IMR-90 (cell line): ENCODE data around the gene SLC38A8. TPM values are rescaled to one million over a fixed set of nuclear protein-coding genes. Genes with fewer than 3 reads are reported as not detected.

Experiments used
- ATAC-seq: fragments of 200-7000 bp; cut with Tn5 transposase; 2 replicates; pipeline ENCODE4 v1.9.1; 2020; ENCODE audit warnings: low read depth, mild to moderate bottlenecking, moderate library complexity
- BruUV-seq: library from RNA; stranded (reverse); fragments of 400-500 nt; replicated peaks from 2 replicates; lab custom pipeline; 2021; lab: Mats Ljungman, UMichigan
- CTCF ChIA-PET: fragments of 300-600 bp; formaldehyde crosslinking; extraction: SDS; loops from one replicate; lab custom pipeline; 2021; ENCODE audit warnings: antibody characterized with exemption; lab: Yijun Ruan, JAX
- POLR2A ChIA-PET: fragments of 300-600 bp; sonication (Branson Sonifier 250); formaldehyde crosslinking; loops from one replicate; lab custom pipeline; 2022; ENCODE audit warnings: antibody characterized with exemption; ENCODE audit not compliant: unreplicated experiment; lab: Charles Lee
- DNase-seq: peaks from one replicate; pipeline ENCODE4 v3.0.0; 2013
- H2AFZ ChIP-seq: replicated peaks from 2 replicates; pipeline ENCODE3; 2013; ENCODE audit warnings: low read length, mild to moderate bottlenecking; ENCODE audit not compliant: poor library complexity
- H2AK5ac ChIP-seq: 2 replicates; pipeline ENCODE4 v1.6.1; 2013; ENCODE audit warnings: low read depth, low read length, inconsistent platforms
- H2AK9ac ChIP-seq: replicated peaks from 2 replicates; pipeline ENCODE3; 2013; ENCODE audit warnings: mild to moderate bottlenecking, low read depth, low read length, moderate library complexity; ENCODE audit not compliant: poor library complexity
- H2BK120ac ChIP-seq: 2 replicates; pipeline ENCODE4 v1.6.1; 2013; ENCODE audit warnings: low read depth, low read length, inconsistent platforms
- H2BK15ac ChIP-seq: 3 replicates; pipeline ENCODE4 v1.6.1; 2013; ENCODE audit warnings: low read depth, low read length, inconsistent platforms
- H2BK20ac ChIP-seq: 2 replicates; pipeline ENCODE4 v1.6.1; 2013; ENCODE audit warnings: low read depth, mild to moderate bottlenecking, inconsistent platforms, low read length, moderate library complexity
- H2BK5ac ChIP-seq: 2 replicates; pipeline ENCODE4 v1.6.1; 2013; ENCODE audit warnings: mild to moderate bottlenecking, low read depth, low read length, inconsistent platforms; ENCODE audit not compliant: poor library complexity, severe bottlenecking
- H3K14ac ChIP-seq: replicated peaks from 2 replicates; pipeline ENCODE4 v1.6.1; 2013; ENCODE audit warnings: low read depth, low read length, inconsistent platforms
- H3K18ac ChIP-seq: 2 replicates; pipeline ENCODE4 v1.6.1; 2013; ENCODE audit warnings: low read depth, low read length, control low read depth
- H3K23ac ChIP-seq: 2 replicates; pipeline ENCODE4 v1.6.1; 2013; ENCODE audit warnings: low read depth, low read length, inconsistent platforms
- H3K27ac ChIP-seq: 2 replicates; pipeline ENCODE4 v1.5.1; 2013; ENCODE audit warnings: mild to moderate bottlenecking, control low read depth, low read length; ENCODE audit not compliant: insufficient read depth
- H3K27me3 ChIP-seq: 2 replicates; pipeline ENCODE4 v1.6.1; 2013; ENCODE audit warnings: low read length; ENCODE audit not compliant: control insufficient read depth, insufficient read depth
- H3K36me3 ChIP-seq: 2 replicates; pipeline ENCODE4 v1.6.1; 2013; ENCODE audit warnings: low read length, mixed read lengths; ENCODE audit not compliant: control insufficient read depth, insufficient read depth
- H3K4ac ChIP-seq: 2 replicates; pipeline ENCODE4 v1.6.1; 2013; ENCODE audit warnings: low read depth, low read length, inconsistent platforms
- H3K4me1 ChIP-seq: 2 replicates; pipeline ENCODE4 v1.6.1; 2013; ENCODE audit warnings: low read length, mixed read lengths; ENCODE audit not compliant: control insufficient read depth, insufficient read depth
- H3K4me2 ChIP-seq: 2 replicates; pipeline ENCODE4 v1.6.1; 2013; ENCODE audit warnings: low read depth, mild to moderate bottlenecking, control low read depth, low read length, moderate library complexity
- H3K4me3 ChIP-seq: 2 replicates; pipeline ENCODE4 v1.5.1; 2013; ENCODE audit warnings: low read depth, mild to moderate bottlenecking, control low read depth, low read length, moderate library complexity; ENCODE audit not compliant: insufficient read depth
- H3K56ac ChIP-seq: 2 replicates; pipeline ENCODE4 v1.6.1; 2013; ENCODE audit warnings: low read length, inconsistent platforms; ENCODE audit not compliant: insufficient read depth; ENCODE audit errors: extremely low read depth
- H3K79me1 ChIP-seq, 2 experiments: 2 replicates each; pipeline ENCODE4 v1.6.1; 2013; ENCODE audit warnings: low read length in 2 of 2, inconsistent platforms in 1 of 2, low read depth in 1 of 2
- H3K9ac ChIP-seq: 2 replicates; pipeline ENCODE4 v1.6.1; 2013; ENCODE audit warnings: low read depth, low read length, control low read depth
- H3K9me1 ChIP-seq: 2 replicates; pipeline ENCODE4 v1.6.1; 2013; ENCODE audit warnings: low read length, inconsistent platforms; ENCODE audit not compliant: insufficient read depth
- H3K9me3 ChIP-seq: 2 replicates; pipeline ENCODE4 v1.6.1; 2013; ENCODE audit warnings: low read length; ENCODE audit not compliant: control insufficient read depth, insufficient read depth
- H4K20me1 ChIP-seq: 2 replicates; pipeline ENCODE4 v1.6.1; 2013; ENCODE audit warnings: low read length, inconsistent platforms; ENCODE audit not compliant: insufficient read depth
- H4K5ac ChIP-seq: 2 replicates; pipeline ENCODE4 v1.6.1; 2013; ENCODE audit warnings: mild to moderate bottlenecking, low read depth, low read length, control low read depth
- H4K8ac ChIP-seq, 2 experiments: 2 replicates each; pipeline ENCODE4 v1.6.1; 2013; ENCODE audit warnings: low read depth in 2 of 2, low read length in 2 of 2, control low read depth in 1 of 2, inconsistent platforms in 1 of 2
- H4K91ac ChIP-seq: 2 replicates; pipeline ENCODE4 v1.6.1; 2013; ENCODE audit warnings: low read depth, low read length, inconsistent platforms; ENCODE audit not compliant: insufficient read depth
- BHLHE40 ChIP-seq: fragments of 150-350 bp; IDR thresholded peaks from 2 replicates; pipeline ENCODE4 v1.6.1; 2016; ENCODE audit warnings: mild to moderate bottlenecking, low read depth, low read length
- CEBPB ChIP-seq: IDR thresholded peaks from 2 replicates; pipeline ENCODE4 v1.6.1; 2012; ENCODE audit warnings: low read depth, low read length, improper control_type of control experiment
- CHD1 ChIP-seq: IDR thresholded peaks from 2 replicates; pipeline ENCODE4 v1.6.1; 2012; ENCODE audit warnings: low read depth, low read length, improper control_type of control experiment
- CTCF ChIP-seq: conservative IDR thresholded peaks from 2 replicates; pipeline ENCODE4 v1.5.1; 2012; ENCODE audit warnings: mild to moderate bottlenecking, low read depth, low read length, improper control_type of control experiment
- ELK1 ChIP-seq: fragments of 150-350 bp; IDR thresholded peaks from 2 replicates; pipeline ENCODE4 v1.6.1; 2016; ENCODE audit warnings: low read depth, mild to moderate bottlenecking, low read length, moderate library complexity, borderline replicate concordance
- FOS ChIP-seq: fragments of 150-350 bp; IDR thresholded peaks from 2 replicates; pipeline ENCODE4 v1.6.1; 2016; ENCODE audit warnings: low read depth, low read length
- MAFK ChIP-seq: IDR thresholded peaks from 2 replicates; pipeline ENCODE4 v1.6.1; 2012; ENCODE audit warnings: low read depth, low read length, improper control_type of control experiment
- MAZ ChIP-seq: IDR thresholded peaks from 2 replicates; pipeline ENCODE4 v1.6.1; 2012; ENCODE audit warnings: low read depth, mild to moderate bottlenecking, low read length, improper control_type of control experiment, moderate library complexity, borderline replicate concordance
- NFE2L2 ChIP-seq: fragments of 150-350 bp; IDR thresholded peaks from 2 replicates; pipeline ENCODE4 v1.6.1; 2016; ENCODE audit warnings: low read depth, mild to moderate bottlenecking, low read length
- POLR2A ChIP-seq: IDR thresholded peaks from 2 replicates; pipeline ENCODE4 v1.6.1; 2012; ENCODE audit warnings: mild to moderate bottlenecking, low read depth, low read length
- RAD21 ChIP-seq: IDR thresholded peaks from 2 replicates; pipeline ENCODE4 v1.6.1; 2012; ENCODE audit warnings: low read length, improper control_type of control experiment
- RCOR1 ChIP-seq: IDR thresholded peaks from 2 replicates; pipeline ENCODE4 v1.6.1; 2012; ENCODE audit warnings: mild to moderate bottlenecking, low read length, improper control_type of control experiment; ENCODE audit not compliant: insufficient replicate concordance
- RFX5 ChIP-seq: IDR thresholded peaks from 2 replicates; pipeline ENCODE4 v1.8.0; 2012; ENCODE audit warnings: low read depth, mild to moderate bottlenecking, low read length, moderate library complexity
- SMC3 ChIP-seq: fragments of 150-350 bp; IDR thresholded peaks from 2 replicates; pipeline ENCODE4 v1.6.1; 2016; ENCODE audit warnings: low read depth, mild to moderate bottlenecking, antibody characterized with exemption, low read length, moderate library complexity
- USF2 ChIP-seq: fragments of 150-350 bp; IDR thresholded peaks from 2 replicates; pipeline ENCODE4 v1.6.1; 2017; ENCODE audit warnings: mild to moderate bottlenecking, antibody characterized with exemption, low read length, low read depth
- WGBS, 2 experiments: methylation state at CpG; one replicate each; pipeline versions ENCODE4 v1.1.5 to v1.1.7; 2013; ENCODE audit warnings: missing lambda C conversion rate in 2 of 2; ENCODE audit not compliant: insufficient read length in 1 of 2; ENCODE audit errors: extremely low coverage in 2 of 2; 5-methylcytosine and 5-hydroxymethylcytosine counted together
- dilution Hi-C: fragments of 300-500 bp; cut with HindIII; formaldehyde crosslinking; loops from one replicate; pipeline ENCODE4 v1.14.3; 2018; ENCODE audit warnings: low sequenced_read_pairs; ENCODE audit not compliant: unreplicated experiment
- in situ Hi-C: fragments of 300-500 bp; cut with MboI; formaldehyde crosslinking; loops from 3 replicates; pipeline ENCODE4 v1.14.3; 2019; ENCODE audit warnings: low sequenced_read_pairs, inconsistent platforms, mixed read lengths
- intact Hi-C: fragments of 100-400 bp; cut with micrococcal nuclease; formaldehyde crosslinking; loops from 2 replicates; pipeline ENCODE4 v1.10.0; 2022
- polyA plus RNA-seq, 3 experiments: library from polyadenylated mRNA; depleted of rRNA; stranded (reverse); fragments of >200 nt; gene quantifications; 2 replicates each; pipeline ENCODE4 v1.2.3, GENCODE V29; 2012; ENCODE audit warnings: low replicate concordance in 1 of 3
- total RNA-seq: library from RNA; depleted of rRNA; stranded (reverse); fragments of >200 nt; gene quantifications from 2 replicates; pipeline ENCODE4 v1.2.3, GENCODE V29; 2012

SLC38A8 gene
- total and polyA plus RNA-seq, 2 of the 4 experiments (the other 2 are of a cell fraction): not detected

- Histone ChIP-seq H2AFZ (no peak overlapping the region), H3K56ac (no peak overlapping the region), H2BK120ac (no peak overlapping the region), H4K20me1 (no peaks in the 10 kb centered on the region; the same call in 1 of the 2 replicates), H3K36me3 (no peaks in the 10 kb centered on the region), H4K8ac (no peak overlapping the region), H3K23ac (no peak overlapping the region), H3K9me3 (peaks cover 14% of the 10 kb centered on the region), H2AK5ac (no peak overlapping the region), H4K5ac (no peak overlapping the region), H3K9me1 (no peaks in the 10 kb centered on the region), H3K4me1 (no peaks in the 10 kb centered on the region), H4K91ac (no peak overlapping the region), H3K4me3 (no peak overlapping the region), H3K4ac (no peak overlapping the region), H3K79me1 (no peaks in the 10 kb centered on the region), H3K4me2 (no peak overlapping the region), H2BK5ac (no peak overlapping the region), H3K9ac (no peak overlapping the region), H2BK15ac (no peak overlapping the region), H3K18ac (no peak overlapping the region), H3K27me3 (peaks cover 23% of the 10 kb centered on the region), H2AK9ac (no peak overlapping the region), H2BK20ac (no peak overlapping the region), H3K14ac (no peak overlapping the region), H3K27ac (no peak overlapping the region)
- intact Hi-C loops (no loop called here), dilution Hi-C loops (no loop called here), in situ Hi-C loops (no loop called here)
- no TSS peak for BruUV-seq
- 65% methylated on average over 2 of the region's 5 CpGs; no CpG with 5 or more reads in 1 of the 2 experiments for WGBS, 2 experiments
- ATAC-seq (no peak), DNase-seq (no peak)
- ChIA-PET POLR2A (no interaction called here), CTCF (no interaction called here)
- TF ChIP-seq MAZ (no peak), NFE2L2 (no peak), RFX5 (no peak), CEBPB (no peak), RAD21 (no peak), RCOR1 (no peak), MAFK (no peak), BHLHE40 (no peak), SMC3 (no peak), CHD1 (no peak), POLR2A (no peak), USF2 (no peak), CTCF (no peak), FOS (no peak), ELK1 (no peak)
These were observed 64.1 kb downstream of the SLC38A8 start for GRCh38 chr16:83978401-83978904.
